Measurements from ENCODE around the gene PAPPA. TPM values are rescaled to one million over a fixed set of nuclear protein-coding genes. Genes with fewer than 3 reads are reported as not detected.

Gene PAPPA
- total RNA-seq, 1 donor from 2014 or later = 1.3 TPM

DNA sequence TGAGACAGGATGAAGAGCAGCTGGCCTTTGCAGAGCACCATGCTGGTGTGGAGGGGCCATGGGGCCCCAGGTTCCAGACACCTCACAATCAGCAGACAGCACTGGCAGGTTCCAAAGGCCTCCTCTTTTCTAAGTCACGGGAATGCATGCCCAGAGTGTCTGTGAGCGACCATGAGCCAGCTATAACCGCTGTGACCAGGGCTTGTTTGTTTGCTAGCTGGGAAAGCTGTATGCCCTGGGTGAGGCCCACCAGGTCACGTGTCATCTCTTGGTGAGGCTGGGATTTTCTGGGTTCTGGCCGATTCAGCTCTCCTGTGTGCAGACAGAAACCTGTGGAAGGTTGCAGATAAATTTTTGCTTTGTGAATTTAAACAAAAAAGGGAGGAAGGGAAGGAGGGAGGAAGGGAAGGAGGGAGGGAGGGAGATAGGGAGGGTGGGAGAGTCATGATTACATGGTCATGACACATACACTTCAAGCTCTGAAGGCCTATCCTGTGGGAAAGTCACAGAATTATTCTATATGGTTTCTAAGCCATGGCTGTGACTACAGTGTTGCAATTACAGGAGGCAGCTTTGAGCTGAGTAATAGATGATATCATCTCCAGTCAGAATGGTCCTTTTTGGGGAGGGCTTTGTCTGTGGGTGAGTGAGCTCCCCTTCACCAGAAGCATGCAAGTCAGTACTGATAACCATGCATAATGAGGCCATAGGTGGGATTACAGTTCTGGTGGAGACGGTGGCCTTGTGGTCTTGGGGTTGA is 37.2 kb downstream of the PAPPA start:
- H3K27me3 ChIP-seq (ENCODE audit: control insufficient read depth, insufficient read depth, low read length) = no peaks in the 10 kb centered on the region
- TF ChIP-seq, protein P1, sequence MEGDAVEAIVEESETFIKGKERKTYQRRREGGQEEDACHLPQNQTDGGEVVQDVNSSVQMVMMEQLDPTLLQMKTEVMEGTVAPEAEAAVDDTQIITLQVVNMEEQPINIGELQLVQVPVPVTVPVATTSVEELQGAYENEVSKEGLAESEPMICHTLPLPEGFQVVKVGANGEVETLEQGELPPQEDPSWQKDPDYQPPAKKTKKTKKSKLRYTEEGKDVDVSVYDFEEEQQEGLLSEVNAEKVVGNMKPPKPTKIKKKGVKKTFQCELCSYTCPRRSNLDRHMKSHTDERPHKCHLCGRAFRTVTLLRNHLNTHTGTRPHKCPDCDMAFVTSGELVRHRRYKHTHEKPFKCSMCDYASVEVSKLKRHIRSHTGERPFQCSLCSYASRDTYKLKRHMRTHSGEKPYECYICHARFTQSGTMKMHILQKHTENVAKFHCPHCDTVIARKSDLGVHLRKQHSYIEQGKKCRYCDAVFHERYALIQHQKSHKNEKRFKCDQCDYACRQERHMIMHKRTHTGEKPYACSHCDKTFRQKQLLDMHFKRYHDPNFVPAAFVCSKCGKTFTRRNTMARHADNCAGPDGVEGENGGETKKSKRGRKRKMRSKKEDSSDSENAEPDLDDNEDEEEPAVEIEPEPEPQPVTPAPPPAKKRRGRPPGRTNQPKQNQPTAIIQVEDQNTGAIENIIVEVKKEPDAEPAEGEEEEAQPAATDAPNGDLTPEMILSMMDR (IDR thresholded peaks at IDR 0.05; ENCODE audit: insufficient read depth, low read length, severe bottlenecking) = no peak
- FAIRE-seq (no peak), DNase-seq (ENCODE audit: low read depth) (peak; percentile 98)
- H3K4me3 ChIP-seq (ENCODE audit: low read depth, low read length) = no peak overlapping the region
- no peaks in the 10 kb centered on the region for H3K36me3 ChIP-seq (ENCODE audit: control insufficient read depth, insufficient read depth, low read length)

DNA sequence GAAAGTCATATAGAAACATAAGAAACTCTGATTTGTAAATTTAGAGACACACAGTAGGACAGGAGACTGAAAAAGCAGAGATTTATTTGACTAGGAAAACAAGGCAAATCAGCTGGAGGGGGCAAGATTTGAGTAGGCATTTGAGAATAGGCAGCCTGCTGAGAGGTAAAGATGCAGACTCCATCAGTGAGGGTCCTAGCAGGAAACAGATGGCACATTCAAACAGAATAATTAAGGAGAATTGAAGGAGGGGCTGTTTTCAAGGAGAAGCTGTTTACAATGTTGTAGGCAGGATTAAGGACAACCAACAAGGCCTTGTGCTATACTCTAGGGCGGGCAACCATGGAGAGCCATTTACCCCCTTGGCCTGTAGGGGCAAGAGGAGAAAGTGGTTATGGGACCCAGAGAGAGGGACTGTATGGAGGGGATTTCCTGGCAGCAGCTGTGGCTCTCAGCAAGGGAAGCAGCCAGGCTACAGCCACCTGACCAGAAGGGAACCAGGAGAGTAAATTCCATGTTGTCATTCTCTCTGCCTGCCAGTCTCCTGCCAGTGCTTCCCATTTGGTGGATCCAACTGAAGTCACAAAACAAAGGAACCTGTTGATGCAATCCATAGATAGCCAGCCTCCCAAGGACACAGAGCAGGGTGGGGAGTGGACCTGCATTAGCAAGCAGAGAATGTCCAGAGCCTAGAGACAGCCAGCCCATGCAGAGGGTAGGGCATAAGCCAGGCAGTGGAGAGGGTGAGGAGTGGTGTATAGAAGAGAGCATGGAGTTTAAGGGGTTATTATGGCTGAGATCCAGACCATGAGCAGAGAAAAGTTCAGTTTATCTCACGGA is 38.2 kb downstream of the PAPPA start:
- Histone ChIP-seq H3K36me3 (ENCODE audit: control insufficient read depth, insufficient read depth, low read length) (no peaks in the 10 kb centered on the region), H3K27me3 (ENCODE audit: control insufficient read depth, insufficient read depth, low read length) (no peaks in the 10 kb centered on the region), H3K4me3 (ENCODE audit: low read depth, low read length) (no peak overlapping the region)
- DNase-seq (ENCODE audit: low read depth) (no peak), FAIRE-seq (peak; percentile 83)
- TF ChIP-seq, protein P1 (IDR thresholded peaks at IDR 0.05; ENCODE audit: insufficient read depth, low read length, severe bottlenecking) = no peak

DNA sequence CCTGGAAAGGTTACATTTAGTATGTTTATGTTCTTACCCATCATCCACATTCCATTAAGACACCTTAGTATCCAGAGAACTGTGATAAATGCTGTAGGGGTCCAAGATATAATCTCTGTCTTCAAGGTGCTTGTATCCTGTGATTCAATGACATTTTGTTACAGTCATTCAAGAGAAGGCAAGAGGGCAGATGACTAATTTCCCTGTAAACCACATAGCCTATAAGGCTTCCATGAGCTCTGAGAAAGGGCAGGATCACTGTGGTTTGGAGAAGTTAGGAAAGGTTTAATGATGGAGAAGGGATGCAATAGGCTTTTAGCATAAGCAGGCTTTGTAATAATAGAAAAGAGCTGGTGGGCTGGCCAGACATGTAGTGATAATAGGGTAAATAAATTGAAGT is 40.0 kb downstream of the PAPPA start:
- TF ChIP-seq, protein P1 (IDR thresholded peaks at IDR 0.05; ENCODE audit: insufficient read depth, low read length, severe bottlenecking) = no peak
- no peaks in the 10 kb centered on the region for H3K36me3 ChIP-seq (ENCODE audit: control insufficient read depth, insufficient read depth, low read length)
- no peak overlapping the region for H3K4me3 ChIP-seq (ENCODE audit: low read depth, low read length)
- H3K27me3 ChIP-seq (ENCODE audit: control insufficient read depth, insufficient read depth, low read length) = no peaks in the 10 kb centered on the region
- no peak for FAIRE-seq
- peak; percentile 81 for DNase-seq (ENCODE audit: low read depth)

GRCh38 chr9:116196806-116197205 is 43.2 kb downstream of the PAPPA start:
- Histone ChIP-seq H3K36me3 (ENCODE audit: control insufficient read depth, insufficient read depth, low read length) (no peaks in the 10 kb centered on the region), H3K4me3 (ENCODE audit: low read depth, low read length) (no peak overlapping the region), H3K27me3 (ENCODE audit: control insufficient read depth, insufficient read depth, low read length) (no peaks in the 10 kb centered on the region)
- TF ChIP-seq, protein P1 (IDR thresholded peaks at IDR 0.05; ENCODE audit: insufficient read depth, low read length, severe bottlenecking) = no peak
- DNase-seq (ENCODE audit: low read depth) = no peak
- FAIRE-seq = no peak

- FAIRE-seq = no peak
Measured at GRCh38 chr9:116198344-116198743, 44.8 kb downstream of the PAPPA start.

More at GRCh38 chr9:116198344-116198743, 44.8 kb downstream of the PAPPA start:
- peaks cover 2% of the 10 kb centered on the region for H3K27me3 ChIP-seq (ENCODE audit: control insufficient read depth, insufficient read depth, low read length)
- H3K36me3 ChIP-seq (ENCODE audit: control insufficient read depth, insufficient read depth, low read length) = no peaks in the 10 kb centered on the region
- DNase-seq (ENCODE audit: low read depth) = peak; percentile 17
- H3K4me3 ChIP-seq (ENCODE audit: low read depth, low read length) = no peak overlapping the region
- TF ChIP-seq, protein P1 (IDR thresholded peaks at IDR 0.05; ENCODE audit: insufficient read depth, low read length, severe bottlenecking) = no peak
